GM12872 (cell line): Measurements from ENCODE around the gene UBR4.

ENCODE experiments used
- CTCF ChIP-seq: IDR thresholded peaks from 3 replicates; pipeline ENCODE4 v1.5.1; 2011; ENCODE audit warnings: low read depth, mild to moderate bottlenecking, low read length, moderate library complexity; ENCODE audit not compliant: insufficient read depth

The UBR4 gene

GRCh38 chr1:19038096-19038495 is 172.0 kb downstream of the UBR4 start:
- no peak for TF ChIP-seq CTCF

GRCh38 chr1:19037659-19038058 is 172.4 kb downstream of the UBR4 start:
- TF ChIP-seq CTCF, result no peak

GRCh38 chr1:19036813-19037605 is 173.1 kb downstream of the UBR4 start:
- no peak for TF ChIP-seq CTCF

GRCh38 chr1:19036041-19036812 is 173.8 kb downstream of the UBR4 start:
- TF ChIP-seq CTCF, result no peak

GRCh38 chr1:19035377-19036040 is 174.6 kb downstream of the UBR4 start:
- TF ChIP-seq CTCF, result no peak

- no peak for TF ChIP-seq CTCF
These were observed 175.3 kb downstream of the UBR4 start for GRCh38 chr1:19034721-19035120.

- no peak for TF ChIP-seq CTCF
These were observed 176.0 kb downstream of the UBR4 start for GRCh38 chr1:19033926-19034680.
